Fibroblast of pulmonary artery (primary cell): ENCODE measurements around the gene CDC14C.
"Not testable (repeated sequence)": the region's sequence is repeated elsewhere in the genome, so short reads cannot be mapped to it uniquely, and the experiment has no call there.

Experiments used
- DNase-seq: peaks from one replicate; pipeline ENCODE4 v3.0.0-alpha.2; 2010; ENCODE audit warnings: low read depth
- H3K4me3 ChIP-seq: replicated peaks from 2 replicates; pipeline ENCODE4 v1.5.1; 2011; ENCODE audit warnings: low read depth, mild to moderate bottlenecking, control low read depth, low read length, moderate library complexity
- TF ChIP-seq, protein P1 (sequence below): IDR thresholded peaks from 2 replicates; pipeline ENCODE4 v1.5.1; 2011; ENCODE audit warnings: mild to moderate bottlenecking, control low read depth, low read length, inconsistent platforms; ENCODE audit errors: missing control alignments

CDC14C gene

DNA sequence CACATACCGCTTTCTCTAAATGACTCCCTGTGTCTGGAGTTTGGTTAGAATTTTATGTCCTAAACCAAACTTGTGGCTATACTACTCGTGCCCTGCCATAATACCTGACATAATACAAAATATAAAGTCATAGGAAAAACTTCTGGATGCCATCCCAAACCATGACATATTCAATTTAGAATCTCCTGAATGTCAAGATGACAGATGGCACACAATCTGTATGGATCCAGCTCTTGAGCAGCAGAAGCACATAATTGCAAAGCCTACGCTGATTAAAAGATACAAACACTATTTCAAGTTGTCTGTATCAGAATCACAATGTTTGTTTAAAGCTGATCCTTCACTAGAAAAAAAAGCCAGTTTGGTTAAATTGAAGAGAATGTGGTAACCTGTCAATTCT lies 22.4 kb upstream of the CDC14C start:
- TF ChIP-seq, protein P1, sequence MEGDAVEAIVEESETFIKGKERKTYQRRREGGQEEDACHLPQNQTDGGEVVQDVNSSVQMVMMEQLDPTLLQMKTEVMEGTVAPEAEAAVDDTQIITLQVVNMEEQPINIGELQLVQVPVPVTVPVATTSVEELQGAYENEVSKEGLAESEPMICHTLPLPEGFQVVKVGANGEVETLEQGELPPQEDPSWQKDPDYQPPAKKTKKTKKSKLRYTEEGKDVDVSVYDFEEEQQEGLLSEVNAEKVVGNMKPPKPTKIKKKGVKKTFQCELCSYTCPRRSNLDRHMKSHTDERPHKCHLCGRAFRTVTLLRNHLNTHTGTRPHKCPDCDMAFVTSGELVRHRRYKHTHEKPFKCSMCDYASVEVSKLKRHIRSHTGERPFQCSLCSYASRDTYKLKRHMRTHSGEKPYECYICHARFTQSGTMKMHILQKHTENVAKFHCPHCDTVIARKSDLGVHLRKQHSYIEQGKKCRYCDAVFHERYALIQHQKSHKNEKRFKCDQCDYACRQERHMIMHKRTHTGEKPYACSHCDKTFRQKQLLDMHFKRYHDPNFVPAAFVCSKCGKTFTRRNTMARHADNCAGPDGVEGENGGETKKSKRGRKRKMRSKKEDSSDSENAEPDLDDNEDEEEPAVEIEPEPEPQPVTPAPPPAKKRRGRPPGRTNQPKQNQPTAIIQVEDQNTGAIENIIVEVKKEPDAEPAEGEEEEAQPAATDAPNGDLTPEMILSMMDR, result no peak
- H3K4me3 ChIP-seq, result no peak overlapping the region
- DNase-seq, result no peak

DNA sequence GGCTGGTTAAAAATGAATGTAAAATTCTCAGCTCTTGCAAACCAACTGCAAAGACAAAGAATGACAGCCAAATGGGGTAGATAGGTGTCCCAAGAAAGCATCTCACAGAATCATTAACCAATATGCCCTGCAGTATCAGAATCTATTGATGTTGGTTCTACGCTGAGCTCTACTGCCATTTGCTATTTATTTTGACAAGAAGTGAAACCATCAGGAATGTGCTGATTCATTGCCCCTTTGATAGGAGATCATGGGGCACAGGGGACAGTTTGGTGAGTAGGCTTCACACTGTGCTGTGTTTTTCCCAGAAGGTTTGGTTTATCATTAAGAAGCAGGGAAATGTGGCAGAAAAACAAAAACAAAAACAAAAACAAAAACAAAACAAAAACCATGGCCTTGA lies 19.4 kb upstream of the CDC14C start:
- TF ChIP-seq, protein P1, result no peak
- DNase-seq, result no peak
- no peak overlapping the region for H3K4me3 ChIP-seq

DNA sequence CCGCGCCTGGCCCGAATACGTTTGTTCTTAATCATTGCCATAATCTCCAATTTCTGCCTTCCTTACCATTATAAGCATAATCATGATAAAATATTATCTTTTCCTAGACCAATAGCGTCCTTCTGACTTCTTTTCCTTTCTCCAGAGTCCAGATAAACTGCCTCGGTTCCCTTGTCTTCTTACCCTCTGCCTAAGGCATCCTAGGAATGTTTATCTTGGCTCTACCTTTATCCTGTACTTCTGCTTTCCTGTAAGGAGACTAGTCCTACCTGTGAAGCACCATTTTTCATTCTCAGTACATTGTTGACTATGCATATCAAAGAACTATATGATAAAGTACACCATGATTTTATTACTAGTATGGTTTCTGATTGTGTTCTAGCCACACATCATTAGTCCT lies 18.7 kb upstream of the CDC14C start:
- H3K4me3 ChIP-seq, DNase-seq: not testable (repeated sequence)

DNA sequence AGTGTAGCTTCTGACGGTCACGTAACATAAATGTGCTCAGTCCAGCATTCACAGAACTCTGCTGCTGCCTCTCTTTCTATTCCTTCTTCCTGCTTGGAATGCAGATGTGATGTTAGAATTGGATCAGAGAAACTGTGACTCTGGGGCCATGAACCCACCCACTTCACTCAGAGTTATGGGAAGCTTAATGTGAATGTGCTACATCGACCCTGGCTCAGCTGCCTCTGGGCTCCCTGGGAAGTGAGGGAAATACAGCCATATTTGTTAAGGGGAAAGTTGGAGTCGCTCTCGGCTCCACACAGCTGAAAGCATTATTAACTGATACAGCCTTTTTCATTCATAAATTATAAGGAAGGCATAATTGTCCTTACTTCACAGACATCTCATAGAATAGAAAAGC lies 14.5 kb upstream of the CDC14C start:
- DNase-seq, H3K4me3 ChIP-seq: not testable (repeated sequence)

DNA sequence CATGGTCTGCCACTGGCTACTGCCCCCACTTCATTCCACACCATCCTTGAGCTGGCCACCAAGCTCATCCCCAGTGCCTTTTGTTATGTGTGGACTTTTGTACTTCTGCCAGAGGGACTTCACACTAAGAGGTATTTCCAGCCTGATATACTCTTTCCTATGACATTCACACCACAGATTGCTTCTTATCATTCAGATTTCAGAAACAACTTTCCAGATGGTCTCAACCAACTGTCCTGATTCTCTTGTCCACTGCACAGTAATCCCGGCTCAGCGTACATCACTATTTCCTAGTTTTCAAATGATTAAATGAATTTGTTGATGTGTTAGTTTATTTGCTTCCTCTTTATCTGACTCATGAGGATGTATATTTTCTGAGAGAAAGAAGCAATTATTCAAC lies 7.1 kb downstream of the CDC14C start:
- DNase-seq, result no peak
- no peak overlapping the region for H3K4me3 ChIP-seq
- TF ChIP-seq, protein P1, result no peak

DNA sequence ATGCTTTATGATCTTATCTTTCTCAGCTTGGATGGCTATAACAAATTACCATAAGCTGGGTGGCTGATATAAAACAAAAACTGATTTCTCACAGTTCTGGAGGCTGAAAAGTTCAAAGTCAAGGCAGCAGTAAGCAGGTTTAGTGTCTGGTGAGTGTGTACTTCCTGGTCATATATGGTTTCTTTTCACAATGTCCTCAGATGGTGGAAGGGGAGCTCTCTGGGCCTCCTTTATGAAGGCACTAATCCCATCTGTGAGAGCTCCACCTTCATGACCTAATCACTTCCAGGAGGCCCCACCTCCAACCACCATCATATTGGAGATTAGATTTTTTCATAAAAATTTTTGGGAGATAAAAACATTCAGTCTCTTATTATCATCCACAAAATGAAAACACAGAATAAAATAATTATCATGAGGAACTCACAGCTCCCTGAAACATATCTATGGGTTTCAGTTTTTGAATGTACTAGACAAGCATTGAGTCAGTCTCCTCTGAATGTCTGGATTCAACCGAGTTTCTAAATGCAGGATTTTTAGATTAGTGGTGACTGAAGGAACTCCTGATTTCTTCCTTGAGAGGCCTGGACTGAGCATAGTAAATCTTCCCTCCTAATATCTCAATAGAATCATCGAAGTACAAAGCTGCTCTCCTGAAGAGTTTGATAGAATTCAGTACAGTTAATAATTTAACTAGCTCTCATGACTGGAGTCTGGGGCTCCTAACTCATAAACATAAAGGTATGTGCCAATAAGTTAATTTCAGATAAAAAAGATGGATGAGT lies 8.0 kb downstream of the CDC14C start:
- TF ChIP-seq, protein P1, result no peak
- H3K4me3 ChIP-seq, result no peak overlapping the region
- no peak for DNase-seq

DNA sequence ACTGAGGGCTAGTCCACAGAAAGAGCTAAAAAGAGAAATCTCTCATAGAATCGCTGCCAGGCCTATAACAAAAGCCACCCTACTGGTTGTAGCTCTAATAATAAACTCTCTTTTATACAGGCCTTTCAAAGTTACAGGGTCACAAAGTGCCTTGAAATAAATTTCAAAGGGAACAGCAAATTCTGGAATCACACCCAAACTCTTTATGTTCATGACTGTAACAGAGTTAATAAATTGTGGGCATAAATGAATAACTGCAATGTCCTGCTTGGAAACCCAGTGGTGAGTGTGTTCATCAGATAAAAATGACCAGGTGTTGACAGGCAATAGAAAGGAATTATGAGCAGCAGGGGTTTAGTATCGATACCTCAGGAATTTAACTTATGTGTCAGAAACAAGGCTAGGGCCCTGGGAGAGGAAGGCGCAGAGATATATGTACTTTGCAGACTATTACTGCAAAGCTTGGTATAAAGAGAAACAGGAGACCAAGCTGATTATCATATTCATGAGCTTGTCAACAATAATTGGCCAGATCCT lies 9.3 kb downstream of the CDC14C start:
- DNase-seq, result no peak
- no peak overlapping the region for H3K4me3 ChIP-seq
- TF ChIP-seq, protein P1, result no peak
